GM18526 (cell line): Measurements from ENCODE around the gene LEFTY1.

Experiments
- POLR2A ChIP-seq: IDR thresholded peaks from 3 replicates; pipeline ENCODE4 v1.6.1; 2011; ENCODE audit not compliant: insufficient read length; ENCODE audit errors: extremely low read depth

Gene LEFTY1

GRCh38 chr1:225870911-225871310 lies 18.0 kb downstream of the LEFTY1 start:
- no peak for TF ChIP-seq POLR2A

DNA sequence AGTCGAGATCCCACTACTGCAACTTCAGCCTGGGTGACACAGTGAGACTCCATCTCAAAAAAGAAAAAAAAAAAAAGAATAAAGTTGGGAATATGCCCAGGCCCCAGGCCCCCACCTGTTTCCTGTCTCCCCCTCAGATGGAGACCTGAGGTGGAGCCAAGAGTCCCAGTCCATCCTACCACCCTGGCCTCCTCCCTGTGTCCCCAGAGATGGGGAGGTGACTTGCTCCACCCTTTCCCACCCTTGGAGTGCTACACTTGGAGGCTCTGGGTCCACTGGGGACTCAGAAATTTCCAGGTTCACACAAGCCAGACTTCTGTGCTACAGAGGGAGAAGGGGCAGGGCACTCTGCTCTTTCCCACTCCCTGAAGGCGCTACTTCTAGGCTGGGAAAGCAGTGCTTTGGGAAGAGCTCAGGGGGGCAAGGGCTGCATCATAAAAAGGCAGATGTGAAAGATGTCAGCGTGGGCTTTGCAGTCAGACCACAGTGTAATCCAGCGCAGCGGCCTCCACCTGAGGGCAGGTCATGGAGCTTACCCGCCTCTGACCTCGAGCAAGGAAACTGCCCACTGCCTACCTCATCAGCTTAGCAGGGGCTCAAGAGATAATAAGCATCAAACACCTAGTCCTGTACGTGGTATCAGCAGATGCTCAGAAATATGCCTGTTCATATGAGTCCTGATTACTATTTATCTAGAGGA lies 20.2 kb downstream of the LEFTY1 start:
- TF ChIP-seq POLR2A, result no peak

GRCh38 chr1:225866981-225867380 lies 22.0 kb downstream of the LEFTY1 start:
- TF ChIP-seq POLR2A, result no peak

GRCh38 chr1:225866061-225866837 lies 22.7 kb downstream of the LEFTY1 start:
- no peak for TF ChIP-seq POLR2A

GRCh38 chr1:225865514-225865913 lies 23.4 kb downstream of the LEFTY1 start:
- TF ChIP-seq POLR2A, result no peak

GRCh38 chr1:225863167-225863566 lies 25.8 kb downstream of the LEFTY1 start:
- TF ChIP-seq POLR2A, result no peak

DNA sequence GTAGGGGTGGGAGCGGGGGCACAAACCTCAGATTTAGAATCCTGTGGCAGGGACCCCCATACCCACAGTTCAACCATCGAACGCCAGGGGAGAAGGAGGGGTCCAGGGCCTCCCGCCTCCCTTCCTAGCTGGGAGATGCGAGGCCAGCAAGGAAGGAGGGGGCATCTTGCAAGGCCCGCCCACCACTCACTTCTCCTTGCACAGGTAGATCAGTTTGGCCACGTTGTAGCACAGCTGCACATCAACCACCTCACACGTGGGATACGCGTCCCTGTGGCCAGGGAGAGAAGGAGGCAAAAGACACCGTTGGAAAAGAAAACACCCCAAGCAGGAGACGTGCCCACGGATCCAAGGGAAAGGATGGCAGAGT lies 26.4 kb downstream of the LEFTY1 start:
- no peak for TF ChIP-seq POLR2A

- no peak for TF ChIP-seq POLR2A
These were observed 26.9 kb downstream of the LEFTY1 start for GRCh38 chr1:225861834-225862580.

GRCh38 chr1:225860876-225861441 lies 28.0 kb downstream of the LEFTY1 start:
- TF ChIP-seq POLR2A, result no peak

- no peak for TF ChIP-seq POLR2A
These were observed 28.8 kb downstream of the LEFTY1 start for GRCh38 chr1:225860107-225860506.

DNA sequence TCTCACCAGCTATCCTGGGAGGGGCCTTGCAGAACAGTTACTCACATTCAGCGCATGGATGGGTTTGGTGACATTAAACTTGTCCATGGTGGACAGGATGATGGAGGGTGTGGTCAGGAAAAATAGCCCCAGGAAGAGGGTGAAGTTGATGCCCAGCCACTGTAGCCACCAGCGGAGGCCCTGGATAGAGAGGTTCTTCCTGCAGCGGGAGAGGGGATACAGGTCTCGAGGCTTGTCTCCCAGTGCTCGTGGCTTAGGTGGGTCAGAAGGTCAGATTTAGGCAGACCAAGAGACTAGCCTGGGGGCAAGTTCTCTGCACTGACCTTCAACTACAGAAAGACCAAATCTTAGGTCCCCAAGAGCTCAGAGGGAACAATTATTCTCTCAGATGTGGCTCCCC lies 29.8 kb downstream of the LEFTY1 start:
- TF ChIP-seq POLR2A, result no peak

GRCh38 chr1:225857256-225857655 lies 31.7 kb downstream of the LEFTY1 start:
- TF ChIP-seq POLR2A, result no peak

DNA sequence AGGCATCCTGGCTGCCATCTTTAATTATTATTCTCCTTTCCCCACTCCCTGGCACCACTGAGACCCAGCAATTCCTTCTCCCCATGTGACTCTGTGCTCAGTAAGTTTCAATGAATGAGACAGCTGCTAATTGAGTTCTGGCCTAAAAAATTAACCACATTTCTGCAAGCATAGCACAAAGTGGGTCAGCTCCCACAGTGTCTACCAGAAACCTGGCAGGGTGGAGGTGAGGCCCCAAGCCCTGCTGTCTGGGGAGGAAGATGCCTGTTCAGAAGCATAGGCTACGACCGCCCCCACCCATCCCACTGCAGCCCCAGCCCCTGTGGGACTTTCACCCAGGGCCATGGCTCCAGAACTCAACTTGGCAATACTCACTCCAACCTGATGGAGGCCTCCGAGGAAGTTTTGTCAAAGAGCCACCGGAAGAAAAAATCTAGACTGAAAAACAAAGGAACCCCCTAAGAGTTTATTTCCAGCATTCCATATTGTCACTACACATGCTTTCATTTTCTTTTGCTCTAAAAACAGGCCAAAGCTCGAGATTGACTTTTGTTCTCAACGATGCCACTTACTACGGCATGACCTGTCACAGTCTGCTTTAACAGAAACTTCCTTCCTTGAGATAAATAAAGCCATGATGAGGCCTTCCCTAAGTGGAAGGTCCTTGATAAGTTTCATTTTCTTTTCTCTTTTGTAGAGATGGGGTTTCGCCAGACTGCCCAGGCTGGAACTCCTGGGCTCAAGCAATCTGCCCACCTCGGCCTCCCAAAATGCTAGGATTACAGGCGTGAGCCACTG lies 33.2 kb downstream of the LEFTY1 start:
- TF ChIP-seq POLR2A, result no peak

DNA sequence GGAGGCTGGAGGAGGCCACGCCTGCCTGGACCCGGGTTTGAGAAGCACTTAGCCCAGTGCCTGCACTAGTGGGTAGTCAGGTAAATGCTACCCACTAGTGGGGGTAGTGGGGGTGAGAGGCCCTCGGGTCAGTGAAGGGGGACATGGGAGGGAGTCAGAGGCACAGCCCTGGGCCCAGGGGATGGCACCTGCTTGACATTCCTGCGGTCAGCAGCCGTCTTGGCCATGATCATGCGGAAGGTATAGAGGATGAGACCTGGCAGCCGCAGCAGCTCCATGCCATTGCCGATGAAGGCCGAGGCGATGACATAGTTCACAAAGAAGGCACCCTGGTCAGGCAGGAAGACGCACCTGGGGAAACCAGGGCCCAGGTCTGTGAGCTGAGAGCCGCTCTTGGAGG lies 35.5 kb downstream of the LEFTY1 start:
- TF ChIP-seq POLR2A, result no peak

DNA sequence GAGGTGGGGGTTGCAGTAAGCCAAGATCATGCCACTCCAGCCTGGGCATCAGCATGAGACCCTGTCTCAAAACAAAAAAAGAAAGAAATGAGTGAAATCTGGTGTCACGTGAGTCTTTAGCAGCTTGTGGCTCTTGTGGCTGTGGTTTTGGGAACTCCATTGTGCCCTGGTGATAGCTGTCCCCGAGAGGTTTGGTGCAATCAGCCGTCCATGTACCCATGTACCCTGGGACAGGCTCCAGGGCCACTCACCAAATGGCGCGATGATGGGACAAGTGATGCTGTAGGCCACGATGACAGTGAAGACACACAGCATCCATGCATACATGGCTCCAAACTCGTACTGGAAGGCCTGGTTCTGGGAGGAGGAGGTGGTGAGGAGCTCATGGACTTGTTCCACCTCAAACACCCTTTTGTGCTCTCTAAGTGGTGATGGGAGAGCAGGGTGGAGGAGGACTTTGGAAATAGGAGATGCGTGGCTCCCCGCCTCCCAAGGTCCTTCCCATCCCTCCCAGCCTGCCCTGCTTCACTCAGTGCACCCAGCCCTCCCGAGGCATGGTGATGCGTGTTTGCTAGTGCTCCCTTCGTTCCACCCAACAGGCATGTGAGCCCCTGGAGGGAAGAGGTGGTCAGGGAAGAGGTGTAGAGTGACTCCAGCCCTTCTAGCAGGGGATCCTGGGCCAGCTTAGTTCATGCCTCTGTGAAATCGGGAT lies 36.4 kb downstream of the LEFTY1 start:
- TF ChIP-seq POLR2A, result no peak

GRCh38 chr1:225851805-225852204 lies 37.1 kb downstream of the LEFTY1 start:
- TF ChIP-seq POLR2A, result no peak
